Transverse colon (tissue), 3 donors: Measurements from ENCODE around the gene BAX.

ENCODE experiments used
- POLR2A ChIP-seq: fragments of 450-650 bp; IDR thresholded peaks from one replicate; pipeline ENCODE4 v1.6.1; 2016; ENCODE audit warnings: antibody characterized with exemption, mild to moderate bottlenecking, moderate library complexity
- TF ChIP-seq, protein P1 (sequence below), 5 experiments: fragments of 200-600 bp in 3 of 5; fragments of 450-650 bp in 2 of 5; sonication (generic) in 3 of 5; IDR thresholded peaks; 1 replicate in 2 of 5; 2 replicates in 3 of 5; pipeline ENCODE4 v1.5.1; 2016 to 2017; ENCODE audit warnings: antibody characterized with exemption in 5 of 5, inconsistent platforms in 3 of 5, mild to moderate bottlenecking in 2 of 5, moderate library complexity in 1 of 5

- TF ChIP-seq POLR2A: no peak
- TF ChIP-seq, protein P1, sequence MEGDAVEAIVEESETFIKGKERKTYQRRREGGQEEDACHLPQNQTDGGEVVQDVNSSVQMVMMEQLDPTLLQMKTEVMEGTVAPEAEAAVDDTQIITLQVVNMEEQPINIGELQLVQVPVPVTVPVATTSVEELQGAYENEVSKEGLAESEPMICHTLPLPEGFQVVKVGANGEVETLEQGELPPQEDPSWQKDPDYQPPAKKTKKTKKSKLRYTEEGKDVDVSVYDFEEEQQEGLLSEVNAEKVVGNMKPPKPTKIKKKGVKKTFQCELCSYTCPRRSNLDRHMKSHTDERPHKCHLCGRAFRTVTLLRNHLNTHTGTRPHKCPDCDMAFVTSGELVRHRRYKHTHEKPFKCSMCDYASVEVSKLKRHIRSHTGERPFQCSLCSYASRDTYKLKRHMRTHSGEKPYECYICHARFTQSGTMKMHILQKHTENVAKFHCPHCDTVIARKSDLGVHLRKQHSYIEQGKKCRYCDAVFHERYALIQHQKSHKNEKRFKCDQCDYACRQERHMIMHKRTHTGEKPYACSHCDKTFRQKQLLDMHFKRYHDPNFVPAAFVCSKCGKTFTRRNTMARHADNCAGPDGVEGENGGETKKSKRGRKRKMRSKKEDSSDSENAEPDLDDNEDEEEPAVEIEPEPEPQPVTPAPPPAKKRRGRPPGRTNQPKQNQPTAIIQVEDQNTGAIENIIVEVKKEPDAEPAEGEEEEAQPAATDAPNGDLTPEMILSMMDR (IDR thresholded peaks at IDR 0.05): no peak
Measured at GRCh38 chr19:48918071-48918470, 36.6 kb upstream of the BAX start.
